HCT116 (cell line): ENCODE results near the gene MATK. TPM values are rescaled to one million over a fixed set of nuclear protein-coding genes. Genes with fewer than 3 reads are reported as not detected.

ENCODE experiments used
- ATAC-seq: fragments of 200-7000 bp; cut with Tn5 transposase; 2 replicates; pipeline ENCODE4 v1.9.1; 2020; ENCODE audit warnings: mild to moderate bottlenecking, moderate library complexity
- BruUV-seq: library from RNA; stranded (reverse); fragments of 400-500 nt; replicated peaks from 2 replicates; lab custom pipeline; 2021; lab: Mats Ljungman, UMichigan
- CTCF ChIA-PET: fragments of 300-600 bp; sonication (Branson Sonifier 250); formaldehyde crosslinking; loops from one replicate; lab custom pipeline; 2021; ENCODE audit warnings: antibody characterized with exemption; lab: Charles Lee
- POLR2A ChIA-PET: fragments of 300-600, 350-600 bp; sonication (Branson Sonifier 250); formaldehyde crosslinking; loops from one replicate; lab custom pipeline; 2021; ENCODE audit warnings: antibody characterized with exemption; lab: Charles Lee
- RAD21 ChIA-PET, 2 experiments: fragments of 300-600 bp; sonication (Branson Sonifier 250); formaldehyde crosslinking; loops; one replicate each; lab custom pipeline; 2023; ENCODE audit warnings: low total read pairs in 2 of 2; ENCODE audit not compliant: uncharacterized antibody in 2 of 2, unreplicated experiment in 2 of 2, low non-redundant PET in 1 of 2; lab: Charles Lee
- DNase-seq: peaks from one replicate; pipeline ENCODE4 v3.0.0-alpha.2; 2010; ENCODE audit warnings: low read depth, low spot score
- H2AFZ ChIP-seq: fragments of 200-600 bp; shearing (Covaris generic), sonication (generic); 2 replicates; pipeline ENCODE4 v1.6.1; 2017; ENCODE audit warnings: low read depth, mixed run types, mixed read lengths, antibody characterized with exemption, low read length; ENCODE audit not compliant: poor library complexity, severe bottlenecking
- H3K27ac ChIP-seq: 2 replicates; pipeline ENCODE4 v1.5.1; 2012; ENCODE audit warnings: low read depth, low read length
- H3K27me3 ChIP-seq: fragments of 200-600 bp; sonication (generic); 2 replicates; pipeline ENCODE4 v1.6.1; 2016; ENCODE audit warnings: mixed run types, low read length, mixed read lengths; ENCODE audit not compliant: insufficient read depth
- H3K36me3 ChIP-seq, 2 experiments: fragments of 200-500 bp in 1 of 2; fragments of 200-600 bp in 1 of 2; sonication (Bioruptor generic) in 1 of 2; sonication (generic) in 1 of 2; 2 replicates each; pipeline versions ENCODE4 v1.5.1 to v1.6.1; 2014 to 2016; ENCODE audit warnings: low read length in 2 of 2, inconsistent platforms in 1 of 2, mixed read lengths in 1 of 2, mixed run types in 1 of 2; ENCODE audit not compliant: insufficient read depth in 2 of 2, control insufficient read depth in 1 of 2
- H3K4me1 ChIP-seq, 2 experiments: fragments of 200-600 bp in 1 of 2; sonication (generic) in 1 of 2; 2 replicates each; pipeline versions ENCODE4 v1.5.1 to v1.6.1; 2012 to 2017; ENCODE audit warnings: low read length in 2 of 2, inconsistent platforms in 1 of 2, mild to moderate bottlenecking in 1 of 2, mixed read lengths in 1 of 2, mixed run types in 1 of 2, moderate library complexity in 1 of 2; ENCODE audit not compliant: insufficient read depth in 2 of 2, control insufficient read depth in 1 of 2
- H3K4me2 ChIP-seq: fragments of 200-600 bp; sonication (generic); 2 replicates; pipeline ENCODE4 v1.6.1; 2017; ENCODE audit warnings: mixed run types, low read length, mixed read lengths
- H3K4me3 ChIP-seq, 2 experiments: fragments of 200-600 bp in 1 of 2; sonication (generic) in 1 of 2; replicated peaks in 1 of 2; 2 replicates each; pipeline ENCODE4 v1.5.1; 2011 to 2016; ENCODE audit warnings: low read length in 2 of 2, control low read depth in 1 of 2, low read depth in 1 of 2, mild to moderate bottlenecking in 1 of 2, mixed read lengths in 1 of 2, mixed run types in 1 of 2
- H3K79me2 ChIP-seq: fragments of 200-600 bp; sonication (generic); 2 replicates; pipeline ENCODE4 v1.6.1; 2017; ENCODE audit warnings: mild to moderate bottlenecking, mixed run types, low read length, moderate library complexity, mixed read lengths; ENCODE audit not compliant: insufficient read depth
- H3K9ac ChIP-seq: fragments of 200-600 bp; sonication (generic); 2 replicates; pipeline ENCODE4 v1.6.1; 2016; ENCODE audit warnings: low read length, mixed read lengths
- H3K9me2 ChIP-seq: fragments of 200-600 bp; sonication (generic), shearing (Covaris generic); 2 replicates; pipeline ENCODE4 v1.6.1; 2017; ENCODE audit warnings: mixed run types, mild to moderate bottlenecking, moderate library complexity; ENCODE audit not compliant: insufficient read depth
- H3K9me3 ChIP-seq, 2 experiments: fragments of 200-500 bp in 1 of 2; fragments of 200-600 bp in 1 of 2; sonication (Bioruptor generic) in 1 of 2; sonication (generic) in 1 of 2; 2 replicates each; pipeline ENCODE4 v1.6.1; 2014 to 2017; ENCODE audit warnings: low read length in 2 of 2, mixed read lengths in 2 of 2, inconsistent platforms in 1 of 2, low read depth in 1 of 2, mild to moderate bottlenecking in 1 of 2, mixed run types in 1 of 2, moderate library complexity in 1 of 2; ENCODE audit not compliant: control insufficient read depth in 1 of 2, insufficient read depth in 1 of 2
- H4K20me1 ChIP-seq: fragments of 200-600 bp; sonication (generic), shearing (Covaris generic); 2 replicates; pipeline ENCODE4 v1.6.1; 2017; ENCODE audit warnings: mixed run types, mild to moderate bottlenecking, moderate library complexity; ENCODE audit not compliant: insufficient read depth
- EGR1 ChIP-seq: IDR thresholded peaks from 2 replicates; pipeline ENCODE4 v1.6.1; 2012; ENCODE audit warnings: low read depth
- ELF1 ChIP-seq: IDR thresholded peaks from 2 replicates; pipeline ENCODE4 v1.6.1; 2012; ENCODE audit warnings: low read depth, borderline replicate concordance
- FOSL1 ChIP-seq: IDR thresholded peaks from 2 replicates; pipeline ENCODE4 v1.6.1; 2012; ENCODE audit warnings: low read depth
- JUND ChIP-seq: IDR thresholded peaks from 2 replicates; pipeline ENCODE4 v1.6.1; 2012
- POLR2A ChIP-seq: IDR thresholded peaks from 2 replicates; pipeline ENCODE4 v1.7.0; 2011; ENCODE audit warnings: borderline replicate concordance; ENCODE audit not compliant: insufficient read depth, insufficient read length; ENCODE audit errors: extremely low read depth
- SIN3A ChIP-seq: IDR thresholded peaks from 2 replicates; pipeline ENCODE4 v1.6.1; 2012; ENCODE audit warnings: low read depth
- SP1 ChIP-seq: IDR thresholded peaks from 2 replicates; pipeline ENCODE4 v1.6.1; 2012; ENCODE audit warnings: low read depth
- TCF7L2 ChIP-seq: IDR thresholded peaks from 2 replicates; pipeline ENCODE4 v1.7.0; 2011; ENCODE audit warnings: borderline replicate concordance, inconsistent platforms; ENCODE audit not compliant: insufficient read depth, insufficient read length; ENCODE audit errors: extremely low read depth
- YY1 ChIP-seq: IDR thresholded peaks from 2 replicates; pipeline ENCODE4 v1.6.1; 2011; ENCODE audit warnings: low read length, low read depth, moderate library complexity, mild to moderate bottlenecking; ENCODE audit not compliant: insufficient replicate concordance; ENCODE audit errors: extremely low read depth
- ZFX ChIP-seq: fragments of 450-650 bp; IDR thresholded peaks from 2 replicates; pipeline ENCODE4 v1.6.1; 2017
- intact Hi-C: fragments of 100-400 bp; cut with micrococcal nuclease; formaldehyde crosslinking; loops from 2 replicates; pipeline ENCODE4 v1.10.0; 2022
- total RNA-seq: library from RNA; stranded (reverse); gene quantifications from one replicate; pipeline ENCODE4 v1.2.1, GENCODE V29; 2021; ENCODE audit not compliant: unreplicated experiment
- TF ChIP-seq, protein P1 (sequence below): IDR thresholded peaks from 2 replicates; pipeline ENCODE4 v1.6.1; 2012
- TF ChIP-seq, protein P2 (sequence below), 3 experiments: fragments of 200-600 bp in 1 of 3; sonication (generic) in 1 of 3; IDR thresholded peaks in 2 of 3; conservative IDR thresholded peaks in 1 of 3; 2 replicates each; pipeline ENCODE4 v1.5.1; 2012 to 2017; ENCODE audit warnings: low read depth in 2 of 3, low read length in 2 of 3, antibody characterized with exemption in 1 of 3, borderline replicate concordance in 1 of 3, control low read depth in 1 of 3, mild to moderate bottlenecking in 1 of 3, mixed read lengths in 1 of 3, mixed run types in 1 of 3, moderate library complexity in 1 of 3; ENCODE audit not compliant: insufficient read depth in 1 of 3
- TF ChIP-seq, protein P3 (sequence below): IDR thresholded peaks from 2 replicates; pipeline ENCODE4 v1.6.1; 2011; ENCODE audit warnings: mild to moderate bottlenecking, low read length, moderate library complexity; ENCODE audit not compliant: insufficient replicate concordance; ENCODE audit errors: extremely low read depth

Gene MATK
- total RNA-seq, 1 experiment from 2014 or later = not detected

DNA sequence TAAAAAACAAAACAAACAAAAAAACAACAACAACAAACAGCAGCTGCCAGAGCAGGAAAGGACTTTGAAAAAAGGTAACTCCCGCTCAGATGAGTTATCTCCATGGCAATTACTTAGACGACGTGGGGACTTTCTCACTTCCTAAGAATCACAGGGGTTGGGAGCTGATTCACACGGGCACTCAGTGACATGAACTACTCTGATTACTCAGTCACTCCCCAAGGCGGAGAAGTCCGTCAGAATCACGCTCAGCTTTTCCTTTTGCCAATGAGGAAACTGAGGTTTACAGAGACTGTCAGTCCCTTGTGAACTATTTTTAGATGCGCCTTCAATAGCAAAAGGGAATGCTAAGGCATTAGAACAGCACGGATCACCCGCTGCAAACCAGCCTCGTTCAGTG, 32.3 kb upstream of the MATK start:
- Histone ChIP-seq H3K9ac (no peak overlapping the region), H3K27ac (no peak overlapping the region), H3K4me2 (no peak overlapping the region), H3K36me3 (no peaks in the 10 kb centered on the region), H4K20me1 (no peaks in the 10 kb centered on the region), H3K4me1 (peaks cover 0 to 6% of the 10 kb centered on the region in 2 experiments; a peak in 1 of 4 replicates), H3K9me2 (no peaks in the 10 kb centered on the region), H2AFZ (no peak overlapping the region), H3K4me3 (no peak overlapping the region), H3K79me2 (no peaks in the 10 kb centered on the region), H3K9me3 (no peaks in the 10 kb centered on the region), H3K27me3 (no peaks in the 10 kb centered on the region)
- no peak for TF ChIP-seq ELF1
- no peak for TF ChIP-seq FOSL1
- TF ChIP-seq, protein P1, sequence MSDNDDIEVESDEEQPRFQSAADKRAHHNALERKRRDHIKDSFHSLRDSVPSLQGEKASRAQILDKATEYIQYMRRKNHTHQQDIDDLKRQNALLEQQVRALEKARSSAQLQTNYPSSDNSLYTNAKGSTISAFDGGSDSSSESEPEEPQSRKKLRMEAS = no peak
- no peak for TF ChIP-seq YY1
- TF ChIP-seq SP1 = no peak
- no peak for TF ChIP-seq TCF7L2
- TF ChIP-seq JUND = no peak
- no peak for TF ChIP-seq ZFX
- no peak for ATAC-seq
- RAD21 ChIA-PET = no interaction called here
- BruUV-seq = no TSS peak
- intact Hi-C loops = no loop called here
- CTCF ChIA-PET = no interaction called here
- POLR2A ChIA-PET = interaction anchor here (1.1 kb wide), 1 partner anchor 56 kb away, joined by 5 read pairs; the partner anchor contains the start of gene MRPL54
- no peak for DNase-seq

DNA sequence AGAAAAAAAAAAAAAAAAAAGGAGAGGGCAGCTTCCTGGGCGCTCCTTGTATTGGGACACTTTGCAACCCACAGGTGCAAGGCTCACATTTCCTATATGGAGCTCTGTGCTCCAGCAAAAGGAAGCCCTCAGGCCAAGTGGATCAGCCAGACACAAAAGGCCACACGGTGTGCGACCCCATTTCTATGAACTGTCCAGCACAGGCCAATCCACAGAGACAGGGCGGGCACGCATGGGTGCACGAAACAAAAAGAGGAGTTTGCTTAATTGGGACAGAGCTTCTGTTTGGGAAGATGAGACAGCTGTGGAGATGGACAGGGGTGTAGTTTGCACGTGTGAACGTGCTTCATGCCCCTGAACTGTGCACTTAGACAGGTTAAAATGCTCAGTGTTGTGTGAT, 31.6 kb upstream of the MATK start:
- ATAC-seq = no peak
- no peaks in the 10 kb centered on the region for H3K36me3 ChIP-seq
- H3K27me3 ChIP-seq = no peaks in the 10 kb centered on the region
- H2AFZ ChIP-seq = no peak overlapping the region
- no peak overlapping the region for H3K27ac ChIP-seq
- peaks cover 0 to 6% of the 10 kb centered on the region in 2 experiments; a peak in 1 of 4 replicates for H3K4me1 ChIP-seq
- CTCF ChIA-PET = no interaction called here
- no peaks in the 10 kb centered on the region for H3K79me2 ChIP-seq
- POLR2A ChIA-PET = interaction anchor here (1.1 kb wide), 1 partner anchor 55 kb away, joined by 5 read pairs; the partner anchor contains the start of gene MRPL54
- H3K9ac ChIP-seq = no peak overlapping the region
- no peaks in the 10 kb centered on the region for H4K20me1 ChIP-seq
- no peak overlapping the region for H3K4me2 ChIP-seq
- no peak for DNase-seq
- intact Hi-C loops = no loop called here
- RAD21 ChIA-PET = no interaction called here
- no peaks in the 10 kb centered on the region for H3K9me3 ChIP-seq
- no TSS peak for BruUV-seq
- TF ChIP-seq, protein P2, sequence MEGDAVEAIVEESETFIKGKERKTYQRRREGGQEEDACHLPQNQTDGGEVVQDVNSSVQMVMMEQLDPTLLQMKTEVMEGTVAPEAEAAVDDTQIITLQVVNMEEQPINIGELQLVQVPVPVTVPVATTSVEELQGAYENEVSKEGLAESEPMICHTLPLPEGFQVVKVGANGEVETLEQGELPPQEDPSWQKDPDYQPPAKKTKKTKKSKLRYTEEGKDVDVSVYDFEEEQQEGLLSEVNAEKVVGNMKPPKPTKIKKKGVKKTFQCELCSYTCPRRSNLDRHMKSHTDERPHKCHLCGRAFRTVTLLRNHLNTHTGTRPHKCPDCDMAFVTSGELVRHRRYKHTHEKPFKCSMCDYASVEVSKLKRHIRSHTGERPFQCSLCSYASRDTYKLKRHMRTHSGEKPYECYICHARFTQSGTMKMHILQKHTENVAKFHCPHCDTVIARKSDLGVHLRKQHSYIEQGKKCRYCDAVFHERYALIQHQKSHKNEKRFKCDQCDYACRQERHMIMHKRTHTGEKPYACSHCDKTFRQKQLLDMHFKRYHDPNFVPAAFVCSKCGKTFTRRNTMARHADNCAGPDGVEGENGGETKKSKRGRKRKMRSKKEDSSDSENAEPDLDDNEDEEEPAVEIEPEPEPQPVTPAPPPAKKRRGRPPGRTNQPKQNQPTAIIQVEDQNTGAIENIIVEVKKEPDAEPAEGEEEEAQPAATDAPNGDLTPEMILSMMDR (IDR thresholded peaks at IDR 0.05 in 2 of 3, conservative IDR thresholded peaks at IDR 0.05 in 1 of 3; ENCODE audit: borderline replicate concordance in 1 of 3, insufficient read depth in 1 of 3, low read depth in 2 of 3, low read length in 2 of 3) = no peak
- TF ChIP-seq, protein P3, sequence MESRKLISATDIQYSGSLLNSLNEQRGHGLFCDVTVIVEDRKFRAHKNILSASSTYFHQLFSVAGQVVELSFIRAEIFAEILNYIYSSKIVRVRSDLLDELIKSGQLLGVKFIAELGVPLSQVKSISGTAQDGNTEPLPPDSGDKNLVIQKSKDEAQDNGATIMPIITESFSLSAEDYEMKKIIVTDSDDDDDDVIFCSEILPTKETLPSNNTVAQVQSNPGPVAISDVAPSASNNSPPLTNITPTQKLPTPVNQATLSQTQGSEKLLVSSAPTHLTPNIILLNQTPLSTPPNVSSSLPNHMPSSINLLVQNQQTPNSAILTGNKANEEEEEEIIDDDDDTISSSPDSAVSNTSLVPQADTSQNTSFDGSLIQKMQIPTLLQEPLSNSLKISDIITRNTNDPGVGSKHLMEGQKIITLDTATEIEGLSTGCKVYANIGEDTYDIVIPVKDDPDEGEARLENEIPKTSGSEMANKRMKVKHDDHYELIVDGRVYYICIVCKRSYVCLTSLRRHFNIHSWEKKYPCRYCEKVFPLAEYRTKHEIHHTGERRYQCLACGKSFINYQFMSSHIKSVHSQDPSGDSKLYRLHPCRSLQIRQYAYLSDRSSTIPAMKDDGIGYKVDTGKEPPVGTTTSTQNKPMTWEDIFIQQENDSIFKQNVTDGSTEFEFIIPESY = no peak
- TF ChIP-seq EGR1 (no peak), SIN3A (no peak), POLR2A (no peak), SP1 (no peak)
- no peaks in the 10 kb centered on the region for H3K9me2 ChIP-seq
- H3K4me3 ChIP-seq = no peak overlapping the region
